HG03521 (cell line): ENCODE data around the gene SUFU.

Experiments
- ATAC-seq: cut with Tn5 transposase; IDR thresholded peaks from one replicate; pipeline ENCODE4 v1.9.1; 2021; ENCODE audit warnings: mild to moderate bottlenecking, moderate library complexity; ENCODE audit not compliant: unreplicated experiment

SUFU gene

GRCh38 chr10:102631525-102632393 lies 128.0 kb downstream of the SUFU start:
- no peak for ATAC-seq

- ATAC-seq: no peak
Observed at GRCh38 chr10:102632394-102633111, 128.8 kb downstream of the SUFU start.

- ATAC-seq: no peak
Observed at GRCh38 chr10:102633287-102633686, 129.5 kb downstream of the SUFU start.

- no peak for ATAC-seq
Observed at GRCh38 chr10:102633848-102634247, 130.1 kb downstream of the SUFU start.

- ATAC-seq: no peak
Observed at GRCh38 chr10:102634686-102635085, 130.9 kb downstream of the SUFU start.

- ATAC-seq: no peak
Observed at GRCh38 chr10:102635377-102635776, 131.6 kb downstream of the SUFU start.

- ATAC-seq: no peak
Observed at GRCh38 chr10:102639537-102639936, 135.8 kb downstream of the SUFU start.

- no peak for ATAC-seq
Observed at GRCh38 chr10:102641402-102641801, 137.6 kb downstream of the SUFU start.

- peak; percentile 56 for ATAC-seq
Observed at GRCh38 chr10:102641880-102642735, 138.3 kb downstream of the SUFU start.

- no peak for ATAC-seq
Observed at GRCh38 chr10:102642736-102643335, 139.1 kb downstream of the SUFU start.

- no peak for ATAC-seq
Observed at GRCh38 chr10:102643336-102644065, 139.7 kb downstream of the SUFU start.

- no peak for ATAC-seq
Observed at GRCh38 chr10:102644066-102644645, 140.4 kb downstream of the SUFU start, which contains the start of gene TRIM8. Gene TRIM8 (plus strand): TSS chr10:102644479. CDS start chr10:102644618, 139 bp downstream.

GRCh38 chr10:102644646-102645387 lies 141.0 kb downstream of the SUFU start:
- peak; percentile 10 for ATAC-seq

GRCh38 chr10:102645388-102645740 lies 141.6 kb downstream of the SUFU start:
- no peak for ATAC-seq

- peak; percentile 17 for ATAC-seq
Observed at GRCh38 chr10:102645741-102646609, 142.2 kb downstream of the SUFU start.

- ATAC-seq: no peak
Observed at GRCh38 chr10:102646610-102647442, 143.1 kb downstream of the SUFU start.
